ENCODE data around the gene ANKRD45.

- TF ChIP-seq CTCF (conservative IDR thresholded peaks at IDR 0.05), result no peak
- TF ChIP-seq ZFX (IDR thresholded peaks at IDR 0.05), result no peak
Observed at GRCh38 chr1:173608503-173609216, 61.0 kb downstream of the ANKRD45 start.
